Astrocyte of the cerebellum (primary cell): ENCODE measurements around the gene ATP8A1.

Experiments used
- DNase-seq: peaks from one replicate; pipeline ENCODE4 v3.0.0-alpha.2; 2011; ENCODE audit warnings: low read depth
- H3K4me3 ChIP-seq: 2 replicates; pipeline ENCODE4 v1.5.1; 2011; ENCODE audit warnings: mild to moderate bottlenecking, low read depth, low read length, moderate library complexity
- in situ Hi-C: cut with HindIII; loops from 2 replicates; pipeline ENCODE4 v1.10.0; 2017; ENCODE audit warnings: low sequenced_read_pairs
- TF ChIP-seq, protein P1 (sequence below): IDR thresholded peaks from 2 replicates; pipeline ENCODE4 v1.5.1; 2012; ENCODE audit warnings: low read length, low read depth, moderate library complexity, mild to moderate bottlenecking; ENCODE audit errors: missing control alignments

Gene ATP8A1

DNA sequence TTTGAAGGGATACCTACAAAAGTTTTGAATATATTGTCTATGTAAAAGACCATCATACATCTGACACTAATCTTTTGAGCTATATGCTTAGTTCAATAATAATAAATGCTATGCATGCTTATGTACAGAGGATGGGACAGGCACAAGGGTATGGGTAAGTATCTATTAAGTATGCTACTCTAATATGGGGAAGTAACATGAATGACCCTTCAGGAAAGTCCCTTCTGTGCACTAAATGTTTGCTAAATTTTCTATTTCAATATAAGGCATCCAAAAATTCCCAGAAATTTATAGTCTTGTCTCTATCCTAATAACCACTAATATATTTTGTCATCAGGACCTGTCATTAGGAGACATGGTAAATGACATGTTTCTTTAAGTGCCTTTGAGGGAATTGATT is 19.0 kb downstream of the ATP8A1 start:
- no peak overlapping the region for H3K4me3 ChIP-seq
- TF ChIP-seq, protein P1, sequence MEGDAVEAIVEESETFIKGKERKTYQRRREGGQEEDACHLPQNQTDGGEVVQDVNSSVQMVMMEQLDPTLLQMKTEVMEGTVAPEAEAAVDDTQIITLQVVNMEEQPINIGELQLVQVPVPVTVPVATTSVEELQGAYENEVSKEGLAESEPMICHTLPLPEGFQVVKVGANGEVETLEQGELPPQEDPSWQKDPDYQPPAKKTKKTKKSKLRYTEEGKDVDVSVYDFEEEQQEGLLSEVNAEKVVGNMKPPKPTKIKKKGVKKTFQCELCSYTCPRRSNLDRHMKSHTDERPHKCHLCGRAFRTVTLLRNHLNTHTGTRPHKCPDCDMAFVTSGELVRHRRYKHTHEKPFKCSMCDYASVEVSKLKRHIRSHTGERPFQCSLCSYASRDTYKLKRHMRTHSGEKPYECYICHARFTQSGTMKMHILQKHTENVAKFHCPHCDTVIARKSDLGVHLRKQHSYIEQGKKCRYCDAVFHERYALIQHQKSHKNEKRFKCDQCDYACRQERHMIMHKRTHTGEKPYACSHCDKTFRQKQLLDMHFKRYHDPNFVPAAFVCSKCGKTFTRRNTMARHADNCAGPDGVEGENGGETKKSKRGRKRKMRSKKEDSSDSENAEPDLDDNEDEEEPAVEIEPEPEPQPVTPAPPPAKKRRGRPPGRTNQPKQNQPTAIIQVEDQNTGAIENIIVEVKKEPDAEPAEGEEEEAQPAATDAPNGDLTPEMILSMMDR = no peak
- in situ Hi-C loops = no loop called here
- DNase-seq = no peak

DNA sequence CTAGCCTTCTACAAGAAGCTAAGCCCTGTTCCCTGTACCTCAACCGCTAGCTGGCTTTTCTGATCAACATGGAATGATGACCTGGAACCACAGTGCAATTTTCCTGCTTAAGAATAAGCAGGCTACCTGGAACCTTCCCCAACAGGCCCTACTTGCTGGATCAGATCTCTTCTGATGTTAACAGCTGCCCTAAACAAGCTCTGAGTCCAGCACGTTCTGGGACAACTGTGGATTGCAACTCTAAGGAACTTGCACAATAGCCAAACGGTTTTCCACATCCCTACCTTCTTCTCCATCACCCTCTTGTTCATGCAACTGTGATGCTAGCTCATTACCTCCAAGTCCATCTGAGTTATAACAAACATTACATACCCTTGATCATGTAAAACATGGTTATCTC is 19.8 kb downstream of the ATP8A1 start:
- in situ Hi-C loops = no loop called here
- DNase-seq = no peak
- TF ChIP-seq, protein P1 = no peak
- H3K4me3 ChIP-seq = no peak overlapping the region

DNA sequence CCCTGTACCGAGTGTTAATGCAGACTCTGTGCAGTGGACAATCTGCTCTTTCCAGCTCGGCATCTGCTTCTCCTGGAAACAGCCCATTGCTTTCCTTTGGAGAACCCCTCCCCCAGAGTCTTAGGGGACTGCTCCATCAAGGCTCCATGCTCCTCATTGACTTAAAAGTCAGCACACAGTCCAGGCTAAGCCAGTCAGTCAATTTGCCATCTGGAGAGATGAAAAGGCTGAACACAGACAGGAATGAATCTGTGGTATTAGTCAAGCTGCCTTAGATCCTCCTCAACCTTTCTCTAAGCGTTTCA is 20.3 kb downstream of the ATP8A1 start:
- in situ Hi-C loops = no loop called here
- TF ChIP-seq, protein P1 = no peak
- no peak overlapping the region for H3K4me3 ChIP-seq
- no peak for DNase-seq

DNA sequence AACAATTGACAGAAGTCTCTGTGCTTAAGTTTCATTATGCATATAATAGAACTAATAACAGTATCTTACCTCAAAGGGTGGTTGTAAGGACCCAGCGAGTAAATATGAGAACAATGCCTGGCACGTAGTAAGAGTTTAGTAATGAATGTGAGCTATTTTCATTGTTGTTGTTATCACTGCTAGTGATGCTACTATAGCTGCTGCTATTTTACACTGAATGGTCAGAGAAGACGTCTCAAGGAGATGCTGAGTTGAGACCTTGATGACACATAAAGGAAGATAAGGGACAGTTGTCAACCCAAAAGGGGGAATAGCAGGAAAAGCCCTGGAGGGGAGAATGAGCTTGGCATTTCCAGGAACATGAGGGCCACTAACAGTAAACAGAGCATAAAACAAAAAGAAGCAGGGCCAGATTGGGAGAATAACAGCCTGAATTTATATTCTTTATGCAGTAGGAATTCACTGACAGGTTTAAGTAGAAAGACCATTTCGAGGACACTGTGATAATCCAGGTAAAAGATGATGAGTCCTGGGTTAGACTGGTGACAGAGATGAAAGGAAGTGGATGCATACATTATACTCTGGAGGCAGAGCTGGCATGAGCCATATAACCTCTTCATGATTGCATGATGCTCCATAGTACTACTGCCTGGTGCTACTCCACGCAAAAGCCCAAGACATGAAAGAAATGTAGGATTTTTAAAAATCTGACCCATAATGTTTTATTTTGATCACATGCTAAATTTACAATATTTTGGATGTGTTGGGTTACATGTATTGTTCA is 23.1 kb downstream of the ATP8A1 start:
- no peak overlapping the region for H3K4me3 ChIP-seq
- TF ChIP-seq, protein P1 = no peak
- in situ Hi-C loops = no loop called here
- DNase-seq = no peak

DNA sequence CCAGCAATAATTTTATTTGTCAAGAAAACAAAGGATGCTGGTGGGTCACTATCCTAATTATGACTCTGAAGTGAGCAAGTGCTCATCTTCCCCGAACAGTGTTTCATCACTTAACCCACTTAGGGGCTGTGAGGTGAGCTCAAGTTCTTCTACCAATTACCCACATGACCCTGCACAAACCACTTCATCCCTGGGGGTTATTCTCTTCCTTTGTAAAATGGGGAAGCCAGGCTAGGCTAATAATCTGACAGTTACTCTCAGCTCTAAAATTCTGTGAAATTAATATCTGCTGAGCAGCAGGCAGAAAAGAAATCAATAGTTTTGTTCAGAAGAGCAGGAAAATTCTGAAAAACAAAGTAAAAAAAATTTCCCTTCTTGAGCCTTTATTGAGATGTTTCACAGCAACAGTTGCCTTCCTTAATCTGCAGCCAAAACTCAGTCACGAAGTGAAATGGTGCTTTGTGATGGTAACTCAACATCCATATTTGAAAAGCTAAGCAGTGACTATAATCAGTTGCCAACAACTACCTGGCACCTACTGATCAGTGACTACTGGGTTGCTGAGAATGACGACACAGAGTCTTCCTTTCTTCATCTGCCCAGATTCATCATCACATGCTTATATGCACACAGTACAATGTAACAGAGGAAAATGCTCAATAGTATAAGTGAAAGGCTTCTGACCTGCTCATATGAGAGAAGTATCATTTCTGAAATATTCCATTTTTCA is 24.1 kb downstream of the ATP8A1 start:
- TF ChIP-seq, protein P1 = no peak
- in situ Hi-C loops = no loop called here
- H3K4me3 ChIP-seq = no peak overlapping the region
- DNase-seq = no peak

DNA sequence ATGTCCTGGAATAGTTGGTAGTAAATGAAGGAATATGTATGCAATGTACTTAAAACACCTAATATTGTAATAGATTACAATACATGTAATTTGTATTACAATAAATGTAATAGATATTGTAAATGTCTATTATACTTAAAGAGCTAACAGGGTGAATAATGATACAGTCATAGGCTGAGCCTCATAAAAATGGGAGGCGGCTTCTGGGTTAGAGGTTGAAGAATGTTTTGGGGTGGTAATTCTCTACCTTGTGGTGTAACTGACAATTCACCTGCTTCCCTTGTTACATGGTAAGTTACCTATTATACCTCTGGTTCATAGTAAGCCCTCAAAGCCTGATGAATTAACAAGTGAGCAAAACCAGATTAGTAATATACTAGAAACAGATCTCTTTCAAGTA is 26.0 kb downstream of the ATP8A1 start:
- TF ChIP-seq, protein P1 = no peak
- in situ Hi-C loops = no loop called here
- no peak for DNase-seq
- no peak overlapping the region for H3K4me3 ChIP-seq
